Left renal pelvis (tissue), 4 donors: ENCODE data around the gene SPOP. TPM values are rescaled to one million over a fixed set of nuclear protein-coding genes. Genes with fewer than 3 reads are reported as not detected.
"Not testable (repeated sequence)": the region's sequence is repeated elsewhere in the genome, so short reads cannot be mapped to it uniquely, and the experiment has no call there.

Experiments used
- DNase-seq, 4 donors: peaks; one replicate each; pipeline ENCODE4 v3.0.0-alpha.2; 2013; ENCODE audit warnings: low read depth in 4 of 4, low spot score in 3 of 4
- polyA plus RNA-seq, 4 donors: library from polyadenylated mRNA; unstranded; fragments of 120-200 nt; gene quantifications; one replicate each; pipeline ENCODE4 v1.2.1, GENCODE V29; 2013; ENCODE audit not compliant: insufficient read length in 4 of 4

Gene SPOP
- polyA plus RNA-seq, 4 donors = 66.1 to 69.3 (median 66.5) TPM

DNA sequence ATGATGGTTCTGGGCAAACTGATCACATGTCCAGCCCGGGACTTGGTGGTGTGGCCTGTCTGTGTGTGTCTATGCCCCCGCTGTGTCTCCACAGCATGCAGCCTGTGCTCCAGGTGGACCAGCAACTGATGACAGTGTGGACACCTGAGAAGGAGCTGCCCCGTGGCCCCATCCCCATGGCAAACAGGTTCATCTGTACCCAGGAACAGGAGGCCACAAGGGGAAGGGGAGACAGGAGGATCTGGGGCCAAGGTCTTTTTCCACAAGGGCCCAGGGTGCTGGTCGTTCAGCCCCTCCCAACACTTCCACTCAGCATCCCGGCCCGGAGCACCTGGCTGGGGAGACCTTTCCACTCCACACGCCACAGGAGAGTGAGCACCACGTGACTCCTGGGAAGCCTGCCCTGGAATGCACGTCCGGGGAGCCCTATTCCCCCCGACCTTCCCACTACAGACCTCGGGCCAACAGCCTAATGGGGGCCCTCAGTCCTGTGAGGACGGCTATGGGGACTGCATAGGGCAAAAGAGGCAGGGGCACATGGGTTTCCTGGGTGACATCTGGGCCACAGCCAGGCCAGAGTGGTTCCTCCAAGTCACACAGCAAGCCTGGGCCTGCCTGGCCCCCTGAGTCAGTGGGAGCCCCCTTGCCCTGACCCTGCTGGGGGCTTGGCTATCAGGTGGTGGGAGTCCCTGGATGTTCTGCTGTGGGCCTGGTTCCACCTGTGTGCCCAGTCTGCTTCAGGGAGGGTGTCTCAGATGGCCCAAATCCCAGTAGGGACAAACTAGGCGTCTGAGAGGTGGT lies 123.0 kb downstream of the SPOP start:
- DNase-seq = no peak

DNA sequence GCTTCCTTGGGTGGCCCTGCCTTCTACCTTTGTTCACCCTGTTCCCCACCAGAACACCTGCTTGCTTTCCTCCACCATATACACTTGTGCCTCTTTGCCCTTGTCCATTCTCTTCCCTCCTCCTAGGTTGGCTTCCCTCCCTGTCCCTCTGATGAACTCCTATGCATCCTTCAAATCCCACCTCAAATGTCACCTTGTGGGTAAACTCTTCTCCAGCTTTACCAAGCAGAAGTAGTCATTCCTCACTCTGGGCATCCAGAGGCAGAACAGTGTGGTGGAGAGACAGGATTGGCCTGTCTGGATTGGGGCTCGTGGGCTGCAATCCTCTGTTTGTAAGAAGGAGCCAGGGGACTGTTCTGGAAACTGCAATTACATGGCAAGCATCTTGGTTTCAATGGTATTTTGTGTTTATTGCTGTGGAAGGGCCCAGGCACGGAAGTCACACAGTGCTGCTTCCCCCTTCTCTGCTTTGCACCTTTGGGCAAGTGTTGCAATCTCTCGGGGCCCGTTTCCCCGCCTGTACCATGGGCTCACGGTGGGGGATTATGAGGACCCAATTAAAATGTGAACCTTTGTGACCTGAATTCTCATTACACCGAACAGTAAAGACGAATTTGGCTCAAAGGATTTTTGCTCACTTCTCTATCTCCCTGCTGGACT lies 124.1 kb downstream of the SPOP start:
- no peak for DNase-seq

- no peak for DNase-seq
These were observed 125.7 kb downstream of the SPOP start for GRCh38 chr17:49552070-49552751.

DNA sequence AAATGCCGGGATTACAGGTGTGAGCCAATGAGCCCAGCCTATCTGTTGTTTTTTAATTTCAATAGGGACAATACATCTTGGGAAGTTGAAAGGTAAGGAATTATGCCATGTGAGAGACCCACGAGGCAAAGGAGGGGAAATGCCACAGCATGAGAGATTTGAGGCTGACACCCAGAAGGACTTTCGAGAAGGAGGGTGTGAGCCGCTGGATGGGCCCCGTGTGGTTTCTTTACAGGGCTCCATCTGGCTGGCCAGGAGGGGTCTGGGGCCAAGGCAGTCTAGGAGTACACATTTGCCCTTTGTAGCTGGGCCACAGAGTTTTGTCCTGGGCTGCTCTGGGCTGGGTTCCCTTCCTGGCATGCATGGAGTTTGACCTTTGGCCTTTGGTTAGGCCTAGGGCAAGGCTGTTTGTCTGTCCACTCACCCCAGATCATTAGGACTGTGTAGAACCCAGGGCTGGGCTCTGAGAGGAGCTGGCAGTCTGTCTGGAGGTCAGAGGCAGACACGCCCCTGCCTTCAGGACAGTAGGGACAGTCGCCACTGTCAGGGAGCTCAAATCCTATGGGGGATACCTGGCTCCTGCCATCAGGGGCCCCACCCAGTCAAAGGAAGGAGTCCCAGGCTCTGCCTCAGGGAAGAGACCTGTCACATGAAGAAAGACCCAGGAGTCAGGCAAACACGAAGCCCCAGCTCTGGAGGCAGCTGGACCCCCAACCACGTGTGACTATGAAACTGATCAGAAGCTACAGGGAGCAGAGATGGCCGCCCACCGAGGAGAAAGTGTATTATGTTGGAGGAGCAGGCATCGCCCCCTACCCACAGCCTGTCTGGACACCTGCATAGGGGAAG lies 126.5 kb downstream of the SPOP start:
- DNase-seq = no peak

DNA sequence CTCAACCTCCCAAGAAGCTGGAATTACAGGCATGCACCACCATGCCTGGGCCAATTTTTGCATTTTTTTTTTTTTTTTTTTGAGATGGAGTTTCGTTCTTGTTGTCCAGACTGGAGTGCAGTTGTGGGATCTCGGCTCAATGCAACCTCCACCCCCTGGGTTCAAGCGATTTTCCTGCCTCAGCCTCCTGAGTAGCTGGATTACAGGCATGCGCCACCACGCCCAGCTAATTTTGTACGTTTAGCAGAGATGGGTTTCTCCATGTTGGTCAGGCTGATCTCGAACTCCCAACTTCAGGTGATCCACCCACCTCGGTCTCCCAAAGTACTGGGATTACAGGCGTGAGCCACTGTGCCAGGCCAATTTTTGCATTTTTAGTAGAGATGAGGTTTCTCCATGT lies 127.1 kb downstream of the SPOP start:
- DNase-seq = not testable (repeated sequence)

GRCh38 chr17:49549691-49550678 lies 127.9 kb downstream of the SPOP start:
- no peak for DNase-seq

GRCh38 chr17:49549311-49549605 lies 128.6 kb downstream of the SPOP start:
- DNase-seq = no peak

Other genes starting within 250 kb of the SPOP start
- gene NGFR, start 182.8 kb downstream of the SPOP start, polyA plus RNA-seq = 10 to 100 TPM in 1 of 4 donors, 1 to 10 TPM in 3; 6.0 to 42.0 (median 6.9) TPM
- gene NXPH3, start 102.2 kb downstream of the SPOP start, polyA plus RNA-seq = 1 to 10 TPM in 3 of 4 donors, under 1 TPM in 1; 0.92 to 1.1 (median 1.0) TPM
- gene SLC35B1, start 29.9 kb upstream of the SPOP start, polyA plus RNA-seq = 10 to 100 TPM; 62.5 to 83.9 (median 79.9) TPM
- 10 to 100 TPM; 15.2 to 20.7 (median 17.2) TPM for gene FAM117A, start 86.0 kb upstream of the SPOP start, polyA plus RNA-seq
- gene KAT7, start 110.6 kb upstream of the SPOP start, polyA plus RNA-seq = 10 to 100 TPM; 39.3 to 57.1 (median 52.6) TPM
- gene TAC4, start 170.0 kb upstream of the SPOP start, polyA plus RNA-seq = 1 to 10 TPM in 1 of 4 donors, under 1 TPM in 1, not detected in 2; 0.93 to 1.1 TPM